ENCODE results near the gene REPS2.

The REPS2 gene

GRCh38 chrX:16992445-16992844 lies 46.0 kb downstream of the REPS2 start:
- DNase-seq, result no peak

GRCh38 chrX:16992951-16993350 lies 46.5 kb downstream of the REPS2 start:
- DNase-seq, result no peak
- in situ Hi-C loops (cut with HindIII; ENCODE audit: low pct_ligation_motif_present, low pct_unique_long_range_greater_than_20kb, low sequenced_read_pairs), result no loop called here

More at GRCh38 chrX:16992445-16992844, 46.0 kb downstream of the REPS2 start:
- in situ Hi-C loops (cut with HindIII; ENCODE audit: low pct_ligation_motif_present, low pct_unique_long_range_greater_than_20kb, low sequenced_read_pairs), result no loop called here

- no peak for DNase-seq
Observed at GRCh38 chrX:16993791-16994318, 47.4 kb downstream of the REPS2 start.

GRCh38 chrX:16994736-16995135 lies 48.3 kb downstream of the REPS2 start:
- in situ Hi-C loops (cut with HindIII; ENCODE audit: low pct_ligation_motif_present, low pct_unique_long_range_greater_than_20kb, low sequenced_read_pairs), result no loop called here
- no peak for DNase-seq

More at GRCh38 chrX:16993791-16994318, 47.4 kb downstream of the REPS2 start:
- in situ Hi-C loops (cut with HindIII; ENCODE audit: low pct_ligation_motif_present, low pct_unique_long_range_greater_than_20kb, low sequenced_read_pairs), result no loop called here

GRCh38 chrX:16997313-16997712 lies 50.9 kb downstream of the REPS2 start:
- no peak for DNase-seq
- in situ Hi-C loops (cut with HindIII; ENCODE audit: low pct_ligation_motif_present, low pct_unique_long_range_greater_than_20kb, low sequenced_read_pairs), result no loop called here

- in situ Hi-C loops (cut with HindIII; ENCODE audit: low pct_ligation_motif_present, low pct_unique_long_range_greater_than_20kb, low sequenced_read_pairs), result no loop called here
- DNase-seq, result no peak
Observed at GRCh38 chrX:16999275-16999674, 52.8 kb downstream of the REPS2 start.

- in situ Hi-C loops (cut with HindIII; ENCODE audit: low pct_ligation_motif_present, low pct_unique_long_range_greater_than_20kb, low sequenced_read_pairs), result no loop called here
- DNase-seq, result no peak
Observed at GRCh38 chrX:17000751-17001150, 54.3 kb downstream of the REPS2 start.

GRCh38 chrX:17005712-17006368 lies 59.4 kb downstream of the REPS2 start:
- in situ Hi-C loops (cut with HindIII; ENCODE audit: low pct_ligation_motif_present, low pct_unique_long_range_greater_than_20kb, low sequenced_read_pairs), result no loop called here

GRCh38 chrX:17007134-17007768 lies 60.8 kb downstream of the REPS2 start:
- in situ Hi-C loops (cut with HindIII; ENCODE audit: low pct_ligation_motif_present, low pct_unique_long_range_greater_than_20kb, low sequenced_read_pairs), result no loop called here
- peak; percentile 22 for DNase-seq

More at GRCh38 chrX:17005712-17006368, 59.4 kb downstream of the REPS2 start:
- DNase-seq, result no peak

GRCh38 chrX:17009856-17010625 lies 63.6 kb downstream of the REPS2 start:
- in situ Hi-C loops (cut with HindIII; ENCODE audit: low pct_ligation_motif_present, low pct_unique_long_range_greater_than_20kb, low sequenced_read_pairs), result no loop called here
- no peak for DNase-seq

- in situ Hi-C loops (cut with HindIII; ENCODE audit: low pct_ligation_motif_present, low pct_unique_long_range_greater_than_20kb, low sequenced_read_pairs), result no loop called here
Observed at GRCh38 chrX:17012465-17012864, 66.0 kb downstream of the REPS2 start.

GRCh38 chrX:17014216-17014615 lies 67.8 kb downstream of the REPS2 start:
- DNase-seq, result no peak
- in situ Hi-C loops (cut with HindIII; ENCODE audit: low pct_ligation_motif_present, low pct_unique_long_range_greater_than_20kb, low sequenced_read_pairs), result no loop called here

More at GRCh38 chrX:17012465-17012864, 66.0 kb downstream of the REPS2 start:
- DNase-seq, result no peak

- no peak for DNase-seq
- in situ Hi-C loops (cut with HindIII; ENCODE audit: low pct_ligation_motif_present, low pct_unique_long_range_greater_than_20kb, low sequenced_read_pairs), result no loop called here
Observed at GRCh38 chrX:17017134-17017533, 70.7 kb downstream of the REPS2 start.

- in situ Hi-C loops (cut with HindIII; ENCODE audit: low pct_ligation_motif_present, low pct_unique_long_range_greater_than_20kb, low sequenced_read_pairs), result no loop called here
- DNase-seq, result no peak
Observed at GRCh38 chrX:17020356-17020755, 73.9 kb downstream of the REPS2 start.

GRCh38 chrX:17020851-17021821 lies 74.7 kb downstream of the REPS2 start:
- in situ Hi-C loops (cut with HindIII; ENCODE audit: low pct_ligation_motif_present, low pct_unique_long_range_greater_than_20kb, low sequenced_read_pairs), result no loop called here
- DNase-seq, result no peak

- in situ Hi-C loops (cut with HindIII; ENCODE audit: low pct_ligation_motif_present, low pct_unique_long_range_greater_than_20kb, low sequenced_read_pairs), result no loop called here
- DNase-seq, result no peak
Observed at GRCh38 chrX:17021851-17022604, 75.6 kb downstream of the REPS2 start.

- DNase-seq, result no peak
- in situ Hi-C loops (cut with HindIII; ENCODE audit: low pct_ligation_motif_present, low pct_unique_long_range_greater_than_20kb, low sequenced_read_pairs), result no loop called here
Observed at GRCh38 chrX:17023661-17024060, 77.2 kb downstream of the REPS2 start.

- DNase-seq, result peak; percentile 59
- in situ Hi-C loops (cut with HindIII; ENCODE audit: low pct_ligation_motif_present, low pct_unique_long_range_greater_than_20kb, low sequenced_read_pairs), result no loop called here
Observed at GRCh38 chrX:17024886-17025285, 78.4 kb downstream of the REPS2 start.
